Astrocyte (in vitro differentiated cells and primary cell): ENCODE measurements around the gene SIK3. TPM values are rescaled to one million over a fixed set of nuclear protein-coding genes. Genes with fewer than 3 reads are reported as not detected.

Experiments used
- DNase-seq: peaks from one replicate; pipeline ENCODE4 v3.0.0-alpha.2; 2010; ENCODE audit warnings: low read depth
- FAIRE-seq: peaks from 2 replicates; lab custom pipeline; 2011; peaks lifted over from hg19 to GRCh38; lab: Jason Lieb, UNC
- H2AFZ ChIP-seq: 2 replicates; pipeline ENCODE4 v1.6.0; 2012; ENCODE audit warnings: low read depth, low read length, inconsistent platforms
- H3K27ac ChIP-seq: 2 replicates; pipeline ENCODE4 v1.5.1; 2011; ENCODE audit warnings: low read depth, low read length, inconsistent platforms
- H3K27me3 ChIP-seq: 2 replicates; pipeline ENCODE4 v1.6.0; 2011; ENCODE audit warnings: low read length, inconsistent platforms; ENCODE audit not compliant: insufficient read depth
- H3K36me3 ChIP-seq: 2 replicates; pipeline ENCODE4 v1.5.1; 2011; ENCODE audit warnings: low read length, inconsistent platforms; ENCODE audit not compliant: insufficient read depth
- H3K4me1 ChIP-seq: 2 replicates; pipeline ENCODE4 v1.5.1; 2011; ENCODE audit warnings: low read length, inconsistent platforms; ENCODE audit not compliant: insufficient read depth
- H3K4me2 ChIP-seq: 2 replicates; pipeline ENCODE4 v1.6.0; 2012; ENCODE audit warnings: low read length, inconsistent platforms
- H3K4me3 ChIP-seq: 2 replicates; pipeline ENCODE4 v1.5.1; 2011; ENCODE audit warnings: low read depth, mild to moderate bottlenecking, low read length, inconsistent platforms; ENCODE audit not compliant: insufficient read depth
- H3K79me2 ChIP-seq: 2 replicates; pipeline ENCODE4 v1.6.0; 2012; ENCODE audit warnings: mild to moderate bottlenecking, low read length, inconsistent platforms; ENCODE audit not compliant: insufficient read depth
- H3K9ac ChIP-seq: 2 replicates; pipeline ENCODE4 v1.6.0; 2012; ENCODE audit warnings: mild to moderate bottlenecking, low read length, inconsistent platforms
- H3K9me3 ChIP-seq: 2 replicates; pipeline ENCODE4 v1.5.1; 2012; ENCODE audit warnings: low read depth, mild to moderate bottlenecking, low read length, inconsistent platforms; ENCODE audit not compliant: insufficient read depth
- H4K20me1 ChIP-seq: 2 replicates; pipeline ENCODE4 v1.6.0; 2012; ENCODE audit warnings: low read length, inconsistent platforms; ENCODE audit not compliant: insufficient read depth
- H3K27ac Mint-ChIP-seq: one replicate; pipeline ENCODE4 v1.8.0; 2021; ENCODE audit warnings: mild to moderate bottlenecking, mixed read lengths; ENCODE audit not compliant: unreplicated experiment
- H3K27me3 Mint-ChIP-seq: one replicate; pipeline ENCODE4 v1.8.0; 2021; ENCODE audit warnings: low read depth, mixed read lengths; ENCODE audit not compliant: unreplicated experiment
- H3K36me3 Mint-ChIP-seq: one replicate; pipeline ENCODE4 v1.8.0; 2021; ENCODE audit warnings: low read depth, mixed read lengths; ENCODE audit not compliant: unreplicated experiment
- H3K4me1 Mint-ChIP-seq: one replicate; pipeline ENCODE4 v1.8.0; 2021; ENCODE audit warnings: low read depth, mixed read lengths; ENCODE audit not compliant: unreplicated experiment
- H3K4me3 Mint-ChIP-seq: one replicate; pipeline ENCODE4 v1.8.0; 2021; ENCODE audit warnings: mild to moderate bottlenecking, moderate library complexity, mixed read lengths; ENCODE audit not compliant: unreplicated experiment
- H3K9me3 Mint-ChIP-seq: one replicate; pipeline ENCODE4 v1.8.0; 2021; ENCODE audit warnings: mild to moderate bottlenecking, mixed read lengths; ENCODE audit not compliant: unreplicated experiment
- CTCF ChIP-seq: IDR thresholded peaks from 2 replicates; pipeline ENCODE4 v1.5.1; 2011; ENCODE audit warnings: low read depth, mild to moderate bottlenecking, inconsistent platforms, low read length, moderate library complexity; ENCODE audit not compliant: insufficient read depth
- EZH2 ChIP-seq: IDR thresholded peaks from 2 replicates; pipeline ENCODE4 v1.6.1; 2012; ENCODE audit warnings: mild to moderate bottlenecking, low read length, inconsistent platforms; ENCODE audit not compliant: insufficient read depth
- total RNA-seq: library from RNA; stranded (reverse); gene quantifications from 2 replicates; pipeline ENCODE4 v1.2.1, GENCODE V29; 2021

SIK3 gene
- total RNA-seq, 1 donor from 2014 or later, result 34.4 TPM

DNA sequence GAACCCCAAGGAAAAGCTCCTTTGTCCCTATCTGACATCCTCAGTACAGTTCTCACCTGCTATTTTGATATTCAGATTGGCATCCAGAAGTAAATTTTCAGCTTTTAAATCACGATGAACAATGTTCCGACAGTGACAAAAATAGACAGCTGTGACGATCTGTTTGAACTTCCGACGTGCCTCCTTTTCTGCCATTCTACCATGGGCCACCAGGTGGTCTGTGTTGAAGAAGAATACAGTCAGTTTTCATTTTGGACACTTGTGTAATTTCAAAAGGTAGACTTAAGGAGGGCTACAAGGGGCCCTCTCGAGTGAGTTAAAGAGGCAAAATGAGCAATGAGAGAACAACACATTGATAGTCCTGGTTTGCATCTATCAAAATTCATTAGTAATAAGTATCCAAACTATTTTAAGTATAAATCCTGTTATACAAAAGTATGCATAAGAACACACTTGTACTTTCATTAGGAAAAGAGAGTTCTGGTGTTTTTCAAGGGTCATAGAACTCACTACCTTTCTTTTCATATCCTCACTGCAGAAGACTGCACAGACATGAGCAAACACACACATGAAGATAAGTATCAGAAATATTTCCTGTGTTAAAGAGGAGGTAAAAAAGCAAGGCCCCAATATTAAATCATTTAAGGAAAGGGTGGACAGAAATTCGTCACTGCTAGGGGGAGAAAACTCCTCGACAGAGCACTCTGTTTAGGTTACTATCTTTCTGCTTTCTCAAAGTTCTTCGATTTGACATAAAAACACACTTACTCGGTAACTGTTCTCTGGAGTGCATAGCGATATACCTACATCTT, 170.9 kb downstream of the SIK3 start:
- no peak overlapping the region for H2AFZ ChIP-seq
- peaks cover 5% of the 10 kb centered on the region for H4K20me1 ChIP-seq
- H3K27me3 Mint-ChIP-seq, result no peaks in the 10 kb centered on the region
- no peak for DNase-seq
- H3K4me1 Mint-ChIP-seq, result peaks cover 27% of the 10 kb centered on the region
- no peak overlapping the region for H3K4me3 ChIP-seq
- no peaks in the 10 kb centered on the region for H3K79me2 ChIP-seq
- no peaks in the 10 kb centered on the region for H3K9me3 ChIP-seq
- no peak for FAIRE-seq
- no peak overlapping the region for H3K9ac ChIP-seq
- H3K9me3 Mint-ChIP-seq, result no peaks in the 10 kb centered on the region
- peaks cover 5% of the 10 kb centered on the region for H3K36me3 Mint-ChIP-seq
- H3K36me3 ChIP-seq, result no peaks in the 10 kb centered on the region
- H3K4me3 Mint-ChIP-seq, result no peak overlapping the region
- peaks cover 3% of the 10 kb centered on the region for H3K4me1 ChIP-seq
- no peak overlapping the region for H3K4me2 ChIP-seq
- no peak overlapping the region for H3K27ac ChIP-seq
- no peaks in the 10 kb centered on the region for H3K27me3 ChIP-seq
- no peak overlapping the region for H3K27ac Mint-ChIP-seq
- TF ChIP-seq CTCF, result peak; percentile 26
- no peak for TF ChIP-seq EZH2

- Mint-ChIP-seq H3K27me3 (no peaks in the 10 kb centered on the region), H3K4me3 (no peak overlapping the region), H3K4me1 (peaks cover 15% of the 10 kb centered on the region), H3K27ac (no peak overlapping the region), H3K9me3 (no peaks in the 10 kb centered on the region), H3K36me3 (peaks cover 10% of the 10 kb centered on the region)
- no peak for FAIRE-seq
- H3K27me3 ChIP-seq, result no peaks in the 10 kb centered on the region
- TF ChIP-seq EZH2, result no peak
- TF ChIP-seq CTCF, result no peak
- peaks cover 4% of the 10 kb centered on the region for H4K20me1 ChIP-seq
- no peaks in the 10 kb centered on the region for H3K36me3 ChIP-seq
- no peak overlapping the region for H3K4me2 ChIP-seq
- no peak overlapping the region for H3K9ac ChIP-seq
- no peaks in the 10 kb centered on the region for H3K9me3 ChIP-seq
- no peak for DNase-seq
- no peak overlapping the region for H2AFZ ChIP-seq
- H3K4me3 ChIP-seq, result no peak overlapping the region
- no peaks in the 10 kb centered on the region for H3K4me1 ChIP-seq
- no peak overlapping the region for H3K27ac ChIP-seq
- H3K79me2 ChIP-seq, result no peaks in the 10 kb centered on the region
Observed at GRCh38 chr11:116925050-116925449, 173.2 kb downstream of the SIK3 start.
